Activated T-helper 1 cell treated with anti-CD3 and anti-CD28 coated beads, Interleukin-2, amount 50 U/mL, for 16 hours (primary cell): ENCODE measurements around the gene HENMT1.
"Not testable (repeated sequence)": the region's sequence is repeated elsewhere in the genome, so short reads cannot be mapped to it uniquely, and the experiment has no call there.

Experiments
- DNase-seq, 2 donors: peaks; one replicate each; pipeline ENCODE4 v3.0.0-alpha.2; 2020; ENCODE audit warnings: low read depth in 1 of 2, low spot score in 1 of 2

Gene HENMT1

GRCh38 chr1:108671143-108671542, 10.2 kb upstream of the HENMT1 start:
- no peak for DNase-seq

GRCh38 chr1:108670131-108670773, 9.4 kb upstream of the HENMT1 start:
- DNase-seq: no peak

- no peak for DNase-seq
Measured at GRCh38 chr1:108669679-108670078, 8.8 kb upstream of the HENMT1 start.

- DNase-seq: no peak
Measured at GRCh38 chr1:108668777-108669176, 7.9 kb upstream of the HENMT1 start.

GRCh38 chr1:108667422-108667821, 6.5 kb upstream of the HENMT1 start:
- not testable (repeated sequence) for DNase-seq

- DNase-seq: no peak
Measured at GRCh38 chr1:108665771-108666170, 4.9 kb upstream of the HENMT1 start.

GRCh38 chr1:108665067-108665466, 4.2 kb upstream of the HENMT1 start:
- no peak for DNase-seq

- no peak for DNase-seq
Measured at GRCh38 chr1:108664481-108664880, 3.6 kb upstream of the HENMT1 start.

GRCh38 chr1:108663074-108663473, 2.2 kb upstream of the HENMT1 start:
- no peak for DNase-seq

- no peak for DNase-seq
Measured at GRCh38 chr1:108657356-108658080, 3.4 kb downstream of the HENMT1 start.

GRCh38 chr1:108653431-108654105, 7.3 kb downstream of the HENMT1 start:
- no peak for DNase-seq

GRCh38 chr1:108646648-108647269, 14.1 kb downstream of the HENMT1 start:
- DNase-seq: peak; percentile 43 to 53

- DNase-seq: no peak
Measured at GRCh38 chr1:108646265-108646647, 14.6 kb downstream of the HENMT1 start.

- no peak for DNase-seq
Measured at GRCh38 chr1:108645564-108646184, 15.2 kb downstream of the HENMT1 start.

GRCh38 chr1:108644984-108645383, 15.9 kb downstream of the HENMT1 start:
- DNase-seq: peak in 1 of 2 donors; percentile 13

- no peak for DNase-seq
Measured at GRCh38 chr1:108643492-108644335, 17.2 kb downstream of the HENMT1 start.

GRCh38 chr1:108640863-108641262, 20.0 kb downstream of the HENMT1 start:
- DNase-seq: not testable (repeated sequence)

GRCh38 chr1:108639899-108640560, 20.9 kb downstream of the HENMT1 start:
- no peak for DNase-seq

GRCh38 chr1:108636876-108637275, 24.0 kb downstream of the HENMT1 start:
- no peak for DNase-seq

GRCh38 chr1:108634521-108634920, 26.4 kb downstream of the HENMT1 start:
- DNase-seq: no peak
